HG02610 (cell line): ENCODE data around the gene SYT17.

ENCODE experiments used
- ATAC-seq: cut with Tn5 transposase; IDR thresholded peaks from one replicate; pipeline ENCODE4 v1.9.1; 2021; ENCODE audit warnings: mild to moderate bottlenecking, moderate library complexity; ENCODE audit not compliant: unreplicated experiment

The SYT17 gene

DNA sequence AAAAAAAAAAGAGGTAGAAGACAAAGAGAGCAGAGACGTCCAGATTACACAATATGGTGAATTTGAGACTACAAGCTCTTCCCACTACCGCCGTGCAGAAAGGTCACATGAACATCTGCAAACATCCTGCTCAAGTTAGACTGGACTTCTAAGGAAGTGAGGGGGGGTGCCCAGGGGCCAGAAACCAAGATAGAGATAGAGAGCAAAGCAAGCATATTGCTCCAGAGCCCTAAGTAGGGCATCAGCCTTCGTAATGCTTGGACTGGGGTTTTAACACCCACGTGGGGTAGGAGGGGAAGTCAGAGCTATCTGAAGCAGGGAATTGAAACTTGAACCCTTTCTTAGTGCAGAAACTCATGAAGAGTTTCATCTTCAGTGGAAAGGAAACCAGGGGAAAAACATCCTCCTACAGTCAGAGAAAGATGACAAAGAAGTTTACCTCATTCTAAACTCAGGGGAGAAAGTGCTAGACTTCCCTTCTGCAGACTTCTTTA lies 126.2 kb downstream of the SYT17 start:
- ATAC-seq: peak; percentile 87

DNA sequence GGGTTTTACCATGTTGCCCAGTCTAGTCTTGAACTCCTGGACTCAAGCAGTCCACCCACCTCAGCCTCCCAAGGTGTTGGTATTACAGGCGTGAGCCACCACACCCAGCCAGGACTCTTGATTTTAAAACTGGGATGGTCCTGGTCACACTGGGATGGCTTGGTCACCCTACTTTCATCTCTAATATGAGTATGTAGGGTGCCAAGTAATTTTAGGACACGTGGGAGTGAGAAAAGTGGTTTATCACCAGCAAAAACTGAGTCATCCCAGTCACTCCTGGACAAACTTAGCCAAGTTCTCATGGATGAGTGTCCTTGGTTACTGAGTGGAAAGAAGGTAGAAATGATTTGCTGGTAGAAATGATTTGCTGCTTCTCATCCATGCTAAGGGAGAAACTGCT lies 127.4 kb downstream of the SYT17 start:
- ATAC-seq: no peak

DNA sequence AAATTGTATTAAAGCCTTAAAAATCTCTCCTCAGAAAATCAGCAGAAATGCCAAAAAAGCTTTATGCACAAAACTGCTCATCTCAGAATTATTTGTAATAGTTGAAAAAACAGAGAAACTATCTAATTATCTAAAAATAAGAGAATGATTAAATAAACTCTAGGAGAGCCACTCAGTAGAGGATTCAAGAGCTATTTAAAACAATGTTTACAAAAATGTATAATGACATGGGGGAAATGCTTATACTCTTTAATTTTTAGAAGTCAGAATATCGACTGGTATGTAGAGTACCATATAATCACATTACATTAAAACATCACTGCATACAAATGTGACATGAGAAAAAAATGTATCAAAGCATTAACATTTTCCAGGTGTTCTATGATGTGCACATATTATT lies 129.4 kb downstream of the SYT17 start:
- ATAC-seq: no peak

DNA sequence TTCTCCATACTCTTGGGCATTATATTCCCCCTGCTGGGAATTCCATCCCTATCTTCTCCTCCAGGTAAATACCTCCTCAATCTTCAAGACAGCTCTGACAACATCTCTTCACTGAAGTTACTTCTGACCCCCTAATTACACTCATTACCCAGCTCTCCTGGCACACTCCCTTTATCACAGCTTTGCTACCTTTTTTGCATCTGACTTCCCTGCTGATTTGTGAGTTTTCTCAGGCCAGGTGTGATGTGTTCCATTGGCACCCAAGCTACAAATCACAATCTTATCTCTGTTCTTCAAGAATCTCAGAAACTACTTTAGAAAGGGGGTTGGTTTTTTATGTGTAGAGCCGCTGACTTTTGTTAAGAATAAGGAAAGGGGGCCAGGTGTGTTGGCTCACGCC lies 131.5 kb downstream of the SYT17 start:
- ATAC-seq: no peak

DNA sequence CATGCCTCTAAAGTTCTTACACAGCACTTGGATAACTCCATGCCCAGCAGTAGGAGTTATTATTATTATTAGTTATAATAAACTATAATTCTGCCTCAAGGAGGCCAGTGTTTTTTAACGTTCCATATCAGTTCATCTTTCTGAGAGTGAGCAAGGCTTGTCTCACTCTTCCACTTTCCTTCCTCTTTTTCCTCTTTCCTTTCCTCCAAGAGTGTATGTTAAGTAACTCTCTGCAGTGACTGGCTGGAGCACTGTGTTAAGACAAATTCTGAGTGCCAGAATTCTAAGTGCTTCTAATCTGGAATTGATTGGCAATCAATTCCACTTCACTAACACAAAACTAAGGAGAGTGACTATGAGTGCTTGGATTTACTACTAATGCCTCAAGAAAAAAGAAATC lies 133.9 kb downstream of the SYT17 start:
- ATAC-seq: no peak

DNA sequence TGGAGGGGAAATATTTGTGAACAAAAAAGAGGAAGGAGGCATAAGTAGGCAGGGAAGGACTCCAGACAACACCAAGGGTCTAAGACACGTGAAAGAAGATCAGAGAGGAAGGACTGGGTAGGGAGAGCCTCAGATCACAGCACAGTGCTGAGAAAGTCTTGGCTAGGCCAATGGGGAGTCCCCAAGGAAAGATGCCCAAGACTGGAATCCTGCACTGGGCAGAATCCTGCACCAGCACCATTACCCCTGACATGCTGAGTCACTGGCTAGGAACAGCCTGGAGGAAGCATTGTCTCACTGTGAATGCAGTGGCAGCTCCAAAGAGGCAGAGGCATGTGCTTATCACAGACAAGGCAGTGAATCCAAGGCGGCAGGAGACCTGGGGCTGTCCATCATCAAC lies 136.7 kb downstream of the SYT17 start:
- ATAC-seq: no peak

DNA sequence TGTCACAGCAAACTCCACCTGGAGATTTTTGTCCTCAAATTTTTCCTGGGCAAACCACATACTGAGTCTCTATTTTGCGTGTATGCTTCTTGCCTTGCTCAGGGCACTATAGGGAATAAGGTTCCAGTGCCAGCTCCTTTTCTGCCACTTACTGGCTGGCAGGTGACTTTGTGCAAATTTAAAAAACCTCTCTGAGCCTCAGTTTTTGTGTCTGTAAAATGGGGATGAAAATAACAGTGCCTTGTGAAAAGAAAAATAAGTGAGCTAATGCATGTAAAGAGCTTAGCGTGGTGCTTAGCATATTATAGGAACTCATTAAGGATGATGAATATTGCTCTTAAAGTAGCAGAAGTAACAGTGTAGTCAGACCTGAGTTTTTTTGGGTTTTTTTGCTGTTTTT lies 137.4 kb downstream of the SYT17 start:
- ATAC-seq: no peak

DNA sequence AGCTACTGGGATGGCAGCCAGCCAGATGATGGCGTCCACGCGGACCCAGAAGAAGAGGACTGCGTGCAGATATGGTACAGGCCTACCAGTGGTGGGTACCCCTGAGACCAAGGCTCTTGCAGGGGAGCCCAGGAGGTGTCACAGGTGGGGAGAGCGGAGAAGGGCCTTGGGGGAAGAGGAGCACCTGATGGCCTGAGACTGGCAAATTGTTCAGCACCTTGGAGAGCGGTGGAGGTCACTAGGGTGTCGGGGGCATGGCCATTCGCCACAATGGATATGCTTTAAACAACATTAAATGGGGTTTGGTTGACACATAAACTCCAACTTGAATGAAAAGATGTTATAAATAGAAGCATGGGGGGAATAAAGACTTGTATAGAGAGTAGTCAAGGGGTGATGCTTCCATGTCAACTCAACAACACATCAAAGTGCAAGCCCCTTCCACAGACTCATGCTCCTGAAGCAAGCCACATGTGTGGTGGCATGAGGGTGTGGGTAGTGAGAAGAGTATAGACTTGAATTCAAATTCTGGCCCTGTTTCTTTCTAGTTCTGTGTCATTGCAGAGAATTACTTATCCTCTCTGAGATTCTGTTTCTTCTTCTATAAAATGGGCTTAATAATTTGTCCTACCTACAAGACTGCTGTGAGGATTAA lies 139.7 kb downstream of the SYT17 start:
- no peak for ATAC-seq

DNA sequence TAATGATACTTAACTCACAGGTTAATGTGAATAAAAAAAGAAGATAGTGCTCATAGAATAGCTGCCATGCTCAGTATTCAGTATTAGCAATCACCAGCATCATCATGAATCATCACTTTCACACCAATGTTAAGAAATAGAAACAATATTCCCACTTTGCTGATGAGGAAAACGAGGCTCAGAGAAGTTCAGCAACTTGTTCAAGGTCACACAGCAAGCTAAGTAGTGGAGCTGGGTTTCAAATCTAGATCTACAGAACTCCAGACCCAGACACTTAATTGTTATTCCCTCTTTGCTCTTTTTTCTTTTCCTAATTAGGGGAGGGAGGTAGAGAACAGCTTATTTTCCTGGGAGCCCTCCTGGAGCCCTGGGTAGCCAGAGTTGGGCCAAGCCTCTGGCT lies 140.4 kb downstream of the SYT17 start:
- ATAC-seq: no peak

DNA sequence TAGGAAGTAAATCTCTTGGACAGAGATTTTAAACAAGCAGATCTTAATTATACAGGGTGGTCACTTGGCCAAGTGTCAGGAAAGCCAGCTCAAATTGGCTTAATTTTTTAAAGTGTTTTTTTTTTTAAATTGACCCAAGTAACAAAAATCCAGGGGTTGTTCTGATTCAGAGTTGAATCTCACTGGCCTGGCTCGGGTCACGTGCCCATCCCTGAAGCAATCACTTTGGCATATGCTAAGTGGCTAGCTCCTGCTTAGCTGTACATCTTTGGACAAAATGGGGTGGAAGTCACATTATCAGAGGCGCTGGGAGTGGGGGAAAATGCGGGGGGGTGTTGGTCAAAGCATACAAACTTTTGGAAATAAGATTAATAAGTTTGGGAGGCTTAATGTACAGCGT lies 141.1 kb downstream of the SYT17 start:
- ATAC-seq: no peak

DNA sequence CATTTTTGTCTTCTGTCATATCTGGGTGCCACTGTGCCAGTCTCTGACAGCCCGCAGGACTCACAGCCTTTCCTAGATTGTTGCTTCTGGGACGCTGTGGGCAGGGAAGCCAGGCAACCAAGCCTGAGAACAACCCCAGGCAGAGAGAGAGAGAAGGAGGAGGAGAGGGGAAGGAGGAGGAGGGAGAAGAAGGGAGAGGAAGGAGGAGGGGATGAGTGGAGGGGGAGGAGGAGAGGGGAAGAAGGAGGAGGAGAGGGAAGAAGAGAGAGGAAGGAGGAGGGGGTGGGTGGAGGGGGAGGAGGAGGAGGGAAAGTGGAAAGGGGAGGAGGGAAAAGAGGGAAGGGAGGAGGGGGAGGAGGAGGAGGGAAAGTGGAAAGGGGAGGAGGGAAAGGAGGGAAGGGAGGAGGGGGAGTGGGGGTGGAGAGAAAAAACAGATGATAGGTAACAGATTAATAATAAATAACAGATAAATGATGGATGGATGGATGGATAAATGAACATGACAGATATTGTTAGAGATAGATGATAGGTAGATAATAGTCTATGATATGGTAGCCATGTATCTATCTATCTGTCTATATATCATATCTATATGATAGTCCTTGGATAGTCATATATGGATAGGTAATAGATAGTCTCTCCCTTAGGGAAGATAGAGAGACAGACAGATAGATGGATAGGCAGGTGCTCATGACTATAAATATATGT lies 146.8 kb downstream of the SYT17 start:
- ATAC-seq: no peak

DNA sequence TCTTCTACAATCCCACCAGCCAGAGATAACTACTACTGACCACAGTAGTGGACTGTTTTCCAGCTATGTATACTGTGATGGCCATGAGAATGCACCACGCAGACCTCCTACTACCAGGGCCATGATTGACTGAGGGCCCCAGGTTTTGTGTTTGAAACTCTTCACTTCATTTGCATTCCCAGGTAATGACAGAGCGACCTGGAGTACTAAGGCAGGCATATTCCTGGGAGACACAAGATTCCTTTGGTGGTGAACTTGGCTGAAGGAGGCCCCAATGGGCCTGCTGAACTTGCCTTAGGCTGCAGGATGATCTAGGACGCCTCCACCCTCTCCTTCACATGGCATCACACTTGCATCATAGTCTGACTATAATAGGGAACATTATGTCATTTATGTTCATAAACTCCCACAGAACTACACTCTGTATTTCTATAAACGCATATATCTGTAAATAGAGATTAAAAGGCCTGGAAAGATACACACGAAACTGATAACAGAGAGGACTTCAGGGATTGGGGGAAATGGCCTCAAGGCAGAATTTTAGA lies 147.9 kb downstream of the SYT17 start:
- ATAC-seq: no peak

DNA sequence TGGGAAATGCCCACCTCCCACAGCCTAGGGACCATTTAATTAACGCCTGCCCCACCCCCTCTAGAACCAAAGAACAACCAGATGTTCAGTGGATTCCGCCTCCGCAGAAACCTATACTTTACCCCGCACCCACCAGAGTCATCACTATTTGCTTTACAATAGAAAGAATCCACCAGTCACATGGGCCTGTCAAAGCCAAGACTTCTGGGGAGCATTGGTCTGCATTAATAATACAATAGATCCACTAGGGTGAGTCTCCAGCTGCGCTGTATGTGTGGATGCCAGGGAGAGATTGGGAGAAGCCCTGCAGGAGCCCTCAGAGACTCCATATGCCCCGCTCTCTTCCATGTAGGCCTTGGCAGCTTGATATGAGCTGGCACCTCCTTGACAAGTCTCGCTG lies 148.8 kb downstream of the SYT17 start:
- no peak for ATAC-seq
